GM12878 (cell line): ENCODE data around the gene KRTAP5-4.

Experiments
- CTCF ChIP-seq, 3 experiments: IDR thresholded peaks in 2 of 3; conservative IDR thresholded peaks in 1 of 3; 2 replicates each; pipeline ENCODE4 v1.5.1; 2011; ENCODE audit warnings: low read depth in 3 of 3, low read length in 3 of 3, mild to moderate bottlenecking in 3 of 3, control low read depth in 2 of 3, moderate library complexity in 2 of 3, inconsistent platforms in 1 of 3, mixed read lengths in 1 of 3; ENCODE audit not compliant: control insufficient read depth in 2 of 3, insufficient read depth in 1 of 3; ENCODE audit errors: extremely low read depth in 1 of 3
- E2F4 ChIP-seq: IDR thresholded peaks from 2 replicates; pipeline ENCODE4 v1.6.1; 2012; ENCODE audit warnings: low read depth, low read length, improper control_type of control experiment
- MEF2A ChIP-seq: IDR thresholded peaks from 2 replicates; pipeline ENCODE4 v1.6.1; 2011; ENCODE audit warnings: low read depth, mild to moderate bottlenecking, low read length, moderate library complexity; ENCODE audit not compliant: insufficient read depth
- POLR2A ChIP-seq: IDR thresholded peaks from 2 replicates; pipeline ENCODE4 v1.6.1; 2011; ENCODE audit warnings: low read depth, mild to moderate bottlenecking, low read length
- POLR2AphosphoS5 ChIP-seq: IDR thresholded peaks from 2 replicates; pipeline ENCODE4 v1.6.1; 2011; ENCODE audit warnings: mild to moderate bottlenecking, low read length, inconsistent platforms
- RELA ChIP-seq: fragments of 450-650 bp; IDR thresholded peaks from 2 replicates; pipeline ENCODE4 v1.8.0; 2014; ENCODE audit warnings: borderline replicate concordance; ENCODE audit not compliant: partially characterized antibody
- TAF1 ChIP-seq: IDR thresholded peaks from 2 replicates; pipeline ENCODE4 v1.6.1; 2011; ENCODE audit warnings: mild to moderate bottlenecking, low read depth, low read length, borderline replicate concordance
- TF ChIP-seq, protein P1 (sequence below): IDR thresholded peaks from 2 replicates; pipeline ENCODE4 v1.6.1; 2011; ENCODE audit warnings: mild to moderate bottlenecking, low read depth, low read length, moderate library complexity; ENCODE audit not compliant: insufficient replicate concordance

GRCh38 chr11:1598816-1599215 is 23.1 kb downstream of the KRTAP5-4 start:
- TF ChIP-seq E2F4 (no peak), TAF1 (no peak), RELA (no peak), MEF2A (no peak), CTCF (IDR thresholded peaks at IDR 0.05 in 2 of 3, conservative IDR thresholded peaks at IDR 0.05 in 1 of 3; ENCODE audit: control insufficient read depth in 2 of 3, extremely low read depth in 1 of 3, insufficient read depth in 1 of 3, low read depth in 3 of 3, low read length in 3 of 3) (no peak), POLR2AphosphoS5 (no peak), POLR2A (no peak)
- TF ChIP-seq, protein P1, sequence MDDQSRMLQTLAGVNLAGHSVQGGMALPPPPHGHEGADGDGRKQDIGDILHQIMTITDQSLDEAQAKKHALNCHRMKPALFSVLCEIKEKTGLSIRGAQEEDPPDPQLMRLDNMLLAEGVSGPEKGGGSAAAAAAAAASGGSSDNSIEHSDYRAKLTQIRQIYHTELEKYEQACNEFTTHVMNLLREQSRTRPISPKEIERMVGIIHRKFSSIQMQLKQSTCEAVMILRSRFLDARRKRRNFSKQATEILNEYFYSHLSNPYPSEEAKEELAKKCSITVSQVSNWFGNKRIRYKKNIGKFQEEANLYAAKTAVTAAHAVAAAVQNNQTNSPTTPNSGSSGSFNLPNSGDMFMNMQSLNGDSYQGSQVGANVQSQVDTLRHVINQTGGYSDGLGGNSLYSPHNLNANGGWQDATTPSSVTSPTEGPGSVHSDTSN: no peak
